ENCODE measurements around the gene MBD5.

Gene MBD5

DNA sequence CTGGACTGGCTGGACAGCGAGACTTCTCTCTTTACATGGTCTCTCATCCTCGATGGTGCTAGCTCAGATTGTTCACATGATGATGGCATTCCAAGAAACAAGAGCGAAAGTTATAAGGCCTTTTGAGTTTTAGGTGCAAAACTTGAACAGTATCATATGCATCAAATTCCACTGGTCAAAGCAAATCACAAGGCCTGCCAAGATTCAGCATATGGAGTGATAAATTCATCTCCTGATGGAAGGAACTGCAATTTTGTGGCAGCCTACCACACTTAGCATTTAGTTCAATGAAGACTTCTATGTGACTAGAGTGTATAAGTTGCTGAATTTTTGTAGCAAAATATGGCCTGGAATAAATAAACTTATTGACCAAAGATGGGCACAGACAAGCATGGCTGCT lies 429.6 kb downstream of the MBD5 start:
- H3K9me3 ChIP-seq (ENCODE audit: insufficient read depth, low read length): no peaks in the 10 kb centered on the region
- H3K9ac ChIP-seq (ENCODE audit: low read length): no peak overlapping the region
- H3K27me3 ChIP-seq (ENCODE audit: low read depth, low read length): no peaks in the 10 kb centered on the region
- H3K36me3 ChIP-seq (replicated peaks; ENCODE audit: low read depth, low read length): no peaks in the 10 kb centered on the region
- H3K79me2 ChIP-seq (ENCODE audit: low read length): no peaks in the 10 kb centered on the region
- no peak overlapping the region for H3K4me2 ChIP-seq (ENCODE audit: low read length)
- no peak for TF ChIP-seq EZH2phosphoT487 (IDR thresholded peaks at IDR 0.05; ENCODE audit: low read depth)
- TF ChIP-seq, protein P1, sequence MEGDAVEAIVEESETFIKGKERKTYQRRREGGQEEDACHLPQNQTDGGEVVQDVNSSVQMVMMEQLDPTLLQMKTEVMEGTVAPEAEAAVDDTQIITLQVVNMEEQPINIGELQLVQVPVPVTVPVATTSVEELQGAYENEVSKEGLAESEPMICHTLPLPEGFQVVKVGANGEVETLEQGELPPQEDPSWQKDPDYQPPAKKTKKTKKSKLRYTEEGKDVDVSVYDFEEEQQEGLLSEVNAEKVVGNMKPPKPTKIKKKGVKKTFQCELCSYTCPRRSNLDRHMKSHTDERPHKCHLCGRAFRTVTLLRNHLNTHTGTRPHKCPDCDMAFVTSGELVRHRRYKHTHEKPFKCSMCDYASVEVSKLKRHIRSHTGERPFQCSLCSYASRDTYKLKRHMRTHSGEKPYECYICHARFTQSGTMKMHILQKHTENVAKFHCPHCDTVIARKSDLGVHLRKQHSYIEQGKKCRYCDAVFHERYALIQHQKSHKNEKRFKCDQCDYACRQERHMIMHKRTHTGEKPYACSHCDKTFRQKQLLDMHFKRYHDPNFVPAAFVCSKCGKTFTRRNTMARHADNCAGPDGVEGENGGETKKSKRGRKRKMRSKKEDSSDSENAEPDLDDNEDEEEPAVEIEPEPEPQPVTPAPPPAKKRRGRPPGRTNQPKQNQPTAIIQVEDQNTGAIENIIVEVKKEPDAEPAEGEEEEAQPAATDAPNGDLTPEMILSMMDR (IDR thresholded peaks at IDR 0.05; ENCODE audit: low read depth, low read length): no peak
- no peak overlapping the region for H3K4me3 ChIP-seq (ENCODE audit: low read length)
- H3K27ac ChIP-seq (ENCODE audit: low read length): no peak overlapping the region
- H2AFZ ChIP-seq (ENCODE audit: low read depth, low read length): no peak overlapping the region
- no peaks in the 10 kb centered on the region for H3K4me1 ChIP-seq (ENCODE audit: low read length)
- H4K20me1 ChIP-seq (ENCODE audit: insufficient read depth, low read length): no peaks in the 10 kb centered on the region

DNA sequence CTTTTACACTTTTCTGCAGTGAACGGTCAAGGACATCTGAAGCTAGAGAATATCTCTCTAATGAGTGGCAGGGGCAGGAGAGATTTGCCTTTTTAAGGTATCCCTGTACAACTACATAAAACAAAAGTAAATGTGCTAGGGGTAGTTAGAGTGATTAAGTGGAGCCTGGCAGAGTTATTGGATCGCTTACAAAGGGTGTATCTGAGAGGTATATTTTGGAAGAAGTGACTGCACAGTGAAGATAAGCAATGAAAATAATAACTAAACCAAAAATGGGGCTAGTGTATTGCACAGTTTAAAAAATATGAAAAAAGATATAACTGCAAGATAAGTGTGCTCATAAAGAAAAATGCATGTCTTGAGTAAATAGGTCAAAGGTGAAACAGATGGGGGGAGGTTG lies 430.2 kb downstream of the MBD5 start:
- H3K79me2 ChIP-seq (ENCODE audit: low read length): no peaks in the 10 kb centered on the region

DNA sequence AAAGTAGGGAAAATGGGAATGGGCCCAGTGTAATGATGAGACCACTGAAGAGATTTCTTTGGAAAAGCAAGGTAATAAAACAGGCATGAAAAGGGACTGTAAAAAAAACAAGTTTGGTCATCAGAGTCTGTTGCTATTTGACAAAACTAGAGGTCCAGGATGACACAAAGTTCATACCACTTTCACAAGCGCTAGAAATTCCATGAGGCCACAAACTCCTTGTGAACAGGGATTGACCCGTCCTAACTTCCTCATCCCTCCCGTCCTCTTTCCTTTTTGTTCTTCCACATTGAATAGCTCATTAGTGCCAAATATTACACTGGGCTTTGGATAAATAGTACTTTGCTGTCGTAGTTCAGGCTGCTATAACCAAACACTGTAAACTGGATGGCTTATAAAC lies 434.9 kb downstream of the MBD5 start:
- TF ChIP-seq, protein P1 (IDR thresholded peaks at IDR 0.05; ENCODE audit: low read depth, low read length): no peak
- no peak for TF ChIP-seq EZH2phosphoT487 (IDR thresholded peaks at IDR 0.05; ENCODE audit: low read depth)
- no peak overlapping the region for H3K9ac ChIP-seq (ENCODE audit: low read length)
- no peak overlapping the region for H3K4me3 ChIP-seq (ENCODE audit: low read length)
- no peaks in the 10 kb centered on the region for H4K20me1 ChIP-seq (ENCODE audit: insufficient read depth, low read length)
- no peaks in the 10 kb centered on the region for H3K9me3 ChIP-seq (ENCODE audit: insufficient read depth, low read length)
- H3K27ac ChIP-seq (ENCODE audit: low read length): no peak overlapping the region
- no peaks in the 10 kb centered on the region for H3K4me1 ChIP-seq (ENCODE audit: low read length)
- no peak overlapping the region for H2AFZ ChIP-seq (ENCODE audit: low read depth, low read length)
- H3K4me2 ChIP-seq (ENCODE audit: low read length): no peak overlapping the region
- no peaks in the 10 kb centered on the region for H3K36me3 ChIP-seq (replicated peaks; ENCODE audit: low read depth, low read length)
- H3K79me2 ChIP-seq (ENCODE audit: low read length): no peaks in the 10 kb centered on the region
- H3K27me3 ChIP-seq (ENCODE audit: low read depth, low read length): no peaks in the 10 kb centered on the region

More for the DNA sequence above, 430.2 kb downstream of the MBD5 start:
- Histone ChIP-seq H2AFZ (ENCODE audit: low read depth, low read length) (no peak overlapping the region), H3K4me1 (ENCODE audit: low read length) (no peaks in the 10 kb centered on the region), H3K27ac (ENCODE audit: low read length) (no peak overlapping the region), H4K20me1 (ENCODE audit: insufficient read depth, low read length) (no peaks in the 10 kb centered on the region), H3K4me3 (ENCODE audit: low read length) (no peak overlapping the region), H3K36me3 (replicated peaks; ENCODE audit: low read depth, low read length) (no peaks in the 10 kb centered on the region), H3K9ac (ENCODE audit: low read length) (no peak overlapping the region), H3K9me3 (ENCODE audit: insufficient read depth, low read length) (no peaks in the 10 kb centered on the region), H3K27me3 (ENCODE audit: low read depth, low read length) (no peaks in the 10 kb centered on the region), H3K4me2 (ENCODE audit: low read length) (no peak overlapping the region)
- TF ChIP-seq, protein P1 (IDR thresholded peaks at IDR 0.05; ENCODE audit: low read depth, low read length): no peak
- no peak for TF ChIP-seq EZH2phosphoT487 (IDR thresholded peaks at IDR 0.05; ENCODE audit: low read depth)

DNA sequence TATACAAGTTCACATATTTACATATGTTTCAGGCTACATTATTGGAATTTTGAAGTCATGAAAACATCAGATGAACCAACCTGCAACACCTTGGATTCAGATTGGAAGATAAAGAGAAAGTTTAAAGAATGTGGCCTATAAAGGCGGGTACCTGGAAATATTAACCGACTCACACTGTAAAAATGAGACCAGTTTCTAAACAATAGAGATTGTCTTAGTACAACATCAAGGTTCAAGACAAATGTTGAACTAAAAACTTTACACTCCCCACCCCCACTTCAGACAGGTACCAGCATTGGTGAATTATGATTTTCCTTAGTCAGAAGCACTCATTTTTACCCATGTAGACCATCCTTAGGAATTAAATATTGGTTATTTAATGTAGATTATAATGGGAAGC lies 437.3 kb downstream of the MBD5 start:
- Histone ChIP-seq H3K4me1 (ENCODE audit: low read length) (no peaks in the 10 kb centered on the region), H3K9ac (ENCODE audit: low read length) (no peak overlapping the region), H3K4me3 (ENCODE audit: low read length) (no peak overlapping the region), H3K4me2 (ENCODE audit: low read length) (no peak overlapping the region), H3K27ac (ENCODE audit: low read length) (no peak overlapping the region), H3K79me2 (ENCODE audit: low read length) (no peaks in the 10 kb centered on the region), H4K20me1 (ENCODE audit: insufficient read depth, low read length) (no peaks in the 10 kb centered on the region), H3K36me3 (replicated peaks; ENCODE audit: low read depth, low read length) (no peaks in the 10 kb centered on the region), H3K27me3 (ENCODE audit: low read depth, low read length) (no peaks in the 10 kb centered on the region), H3K9me3 (ENCODE audit: insufficient read depth, low read length) (no peaks in the 10 kb centered on the region), H2AFZ (ENCODE audit: low read depth, low read length) (no peak overlapping the region)
- TF ChIP-seq, protein P1 (IDR thresholded peaks at IDR 0.05; ENCODE audit: low read depth, low read length): no peak

Data from OCI-LY3 (cell line).